HG03064 (cell line): Measurements from ENCODE around the gene FAM13A.
"Not testable (repeated sequence)": the region's sequence is repeated elsewhere in the genome, so short reads cannot be mapped to it uniquely, and the experiment has no call there.

ENCODE experiments used
- ATAC-seq: cut with Tn5 transposase; IDR thresholded peaks from one replicate; pipeline ENCODE4 v1.9.1; 2021; ENCODE audit warnings: low read depth; ENCODE audit not compliant: unreplicated experiment

FAM13A gene

DNA sequence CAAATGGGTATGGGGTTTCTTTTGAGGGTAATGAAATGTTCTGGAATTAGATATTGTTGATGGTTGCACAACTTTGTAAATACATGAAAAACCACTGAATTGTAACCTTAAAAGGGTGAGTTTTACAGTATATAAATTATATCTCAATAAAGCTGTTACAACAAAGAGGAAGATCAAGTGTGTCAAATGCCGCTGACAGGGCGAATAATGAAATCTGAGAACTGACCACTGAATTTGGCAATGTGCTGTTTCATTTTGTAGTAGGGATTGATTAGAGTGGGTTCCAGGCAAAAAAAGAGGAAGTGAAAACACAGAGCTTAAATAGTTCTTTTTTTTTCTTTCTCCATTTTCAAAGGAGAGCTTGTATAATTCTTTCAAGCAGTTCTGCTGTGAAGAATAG lies 198.2 kb downstream of the FAM13A start:
- ATAC-seq: peak; percentile 96

DNA sequence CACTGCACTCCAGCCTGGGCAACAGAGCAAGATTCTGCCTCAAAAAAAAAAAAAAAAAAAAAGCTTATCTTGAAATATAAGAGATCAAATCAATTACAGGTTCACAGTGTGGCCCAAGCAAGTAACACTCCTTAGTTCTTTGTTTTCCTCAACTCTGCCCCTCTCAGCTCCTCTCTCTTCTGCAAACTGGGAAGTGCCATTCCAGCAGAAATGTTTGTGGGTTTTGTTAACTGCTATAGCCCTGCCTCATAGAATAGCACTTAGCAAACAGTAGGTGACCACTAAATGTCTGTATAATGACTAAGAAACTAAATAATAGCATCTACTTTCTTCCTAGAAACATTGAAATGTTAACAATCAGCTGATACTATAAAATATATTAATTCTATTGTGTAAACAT lies 199.4 kb downstream of the FAM13A start:
- no peak for ATAC-seq

DNA sequence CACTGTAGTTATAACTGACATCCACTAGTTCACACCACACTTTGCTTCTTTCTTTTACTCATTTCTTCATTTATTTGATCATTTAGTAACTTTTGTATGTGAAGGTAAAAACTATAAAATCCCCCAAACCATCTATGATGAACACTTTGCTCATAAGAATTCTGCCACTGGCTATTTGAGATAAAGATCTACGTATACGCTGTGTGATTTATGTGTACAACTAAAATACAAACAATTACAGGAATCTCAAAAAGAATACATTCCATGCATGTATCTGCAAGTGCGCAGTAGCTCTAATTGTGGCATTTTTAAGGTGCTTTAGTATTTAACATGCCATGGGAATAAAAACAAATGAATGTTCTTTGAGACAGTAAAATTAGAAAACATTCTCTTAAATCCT lies 202.5 kb downstream of the FAM13A start:
- ATAC-seq: no peak

DNA sequence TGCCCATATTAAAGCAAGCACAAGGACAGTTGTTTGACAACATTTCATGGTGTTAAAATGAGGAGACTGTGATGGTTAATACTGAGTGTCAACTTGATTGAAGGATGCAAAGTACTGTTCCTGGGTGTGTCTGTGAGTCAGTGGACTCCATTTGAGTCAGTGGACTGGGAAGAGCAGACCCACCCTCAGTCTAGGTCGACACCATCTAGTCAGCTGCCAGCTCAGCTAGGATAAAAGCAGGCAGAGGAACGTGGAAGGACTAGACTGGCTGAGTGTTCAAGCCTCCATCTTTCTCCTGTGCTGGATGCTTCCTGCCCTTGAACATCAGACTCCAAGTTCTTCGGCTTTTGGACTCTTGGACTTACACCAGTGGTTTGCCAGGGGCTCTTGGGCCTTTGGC lies 203.4 kb downstream of the FAM13A start:
- ATAC-seq: not testable (repeated sequence)

DNA sequence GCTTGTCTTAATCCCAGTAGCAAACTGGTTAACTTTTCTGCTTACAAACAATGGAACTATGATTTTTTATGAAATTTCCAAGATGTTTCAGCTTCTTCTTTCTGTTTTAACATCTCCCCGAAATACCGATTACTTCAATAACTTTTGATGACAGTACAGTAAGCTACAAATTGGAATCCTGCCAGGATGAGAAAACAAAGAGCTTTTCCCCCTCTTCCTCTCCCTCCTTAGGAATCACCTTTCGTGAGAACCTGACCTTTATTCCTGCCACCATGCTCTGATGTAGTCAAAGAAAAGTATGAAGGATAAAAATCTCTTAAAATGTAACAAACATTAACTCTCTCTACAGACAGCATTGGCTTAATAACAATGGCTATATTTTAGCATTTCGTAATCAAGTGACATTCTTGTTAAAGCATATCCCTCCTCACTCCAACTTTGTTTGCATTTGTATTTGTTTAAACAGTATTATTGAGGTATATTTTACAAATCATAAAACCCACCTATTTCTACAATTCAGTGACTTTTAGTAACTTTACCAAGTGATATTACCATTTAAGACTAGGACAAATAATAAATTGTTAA lies 210.7 kb downstream of the FAM13A start:
- no peak for ATAC-seq

DNA sequence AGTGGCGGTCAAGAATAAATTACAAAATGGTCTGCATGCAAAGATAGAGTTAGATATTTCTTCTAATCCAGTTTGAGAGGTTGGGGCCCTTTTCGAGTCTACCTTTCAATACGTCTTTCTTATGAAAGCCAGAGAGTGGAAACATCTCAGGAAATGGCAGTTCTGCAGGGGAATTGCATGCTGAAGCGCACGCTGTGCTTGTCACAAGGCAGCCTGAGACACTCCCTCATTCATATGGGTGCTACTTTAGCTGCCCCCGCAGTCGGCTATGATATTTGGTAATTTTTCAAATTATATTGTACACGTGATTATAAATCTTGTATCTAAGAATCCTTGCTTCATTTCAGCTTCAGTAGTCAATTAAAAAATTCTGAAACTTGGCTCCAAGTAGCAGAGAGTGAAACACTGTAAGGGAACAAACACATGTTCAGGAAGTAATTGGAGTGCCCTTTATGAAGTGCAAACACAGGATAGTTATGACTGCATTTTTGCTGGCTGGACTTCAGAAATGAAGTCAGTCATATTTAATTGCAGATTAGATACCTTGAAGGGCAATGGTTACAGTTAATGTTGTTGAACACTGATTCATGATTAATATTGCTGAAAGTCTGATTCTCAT lies 213.8 kb downstream of the FAM13A start:
- ATAC-seq: no peak

DNA sequence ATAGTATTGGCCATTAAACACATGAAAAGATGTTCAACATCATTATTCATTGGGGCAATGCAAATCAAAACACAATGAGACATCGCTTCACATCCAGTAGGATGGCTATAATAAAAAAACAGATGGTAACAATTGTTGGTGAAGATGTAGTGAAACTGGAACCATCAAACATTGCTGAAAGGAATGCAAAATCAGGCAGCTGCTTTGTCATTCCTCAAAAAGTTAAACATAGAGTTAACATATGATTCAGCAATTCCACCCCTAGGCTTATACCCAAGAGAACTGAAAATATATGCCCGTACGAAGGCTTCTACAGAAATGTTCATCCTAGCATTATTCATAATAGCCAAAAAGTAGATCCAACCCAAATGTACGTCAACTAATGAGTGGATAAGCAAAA lies 215.3 kb downstream of the FAM13A start:
- ATAC-seq: no peak

DNA sequence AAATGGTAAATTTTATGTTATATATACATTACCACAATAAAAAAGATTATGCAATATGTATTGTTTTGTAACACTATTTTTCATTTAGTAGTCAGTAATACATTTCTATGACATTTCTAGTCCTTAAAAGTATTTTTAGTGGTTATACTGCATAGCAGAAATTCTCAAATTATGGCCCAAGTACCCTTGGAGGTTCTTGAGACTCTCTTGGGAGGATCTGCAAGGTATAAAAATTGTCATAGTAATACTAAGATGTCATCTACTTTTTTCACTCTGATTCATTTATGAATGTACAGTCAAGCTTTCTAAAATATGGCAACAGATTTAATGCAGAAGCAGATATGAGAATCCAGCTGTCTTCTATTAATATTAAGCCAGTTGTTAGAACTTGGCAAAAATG lies 220.8 kb downstream of the FAM13A start:
- ATAC-seq: no peak

DNA sequence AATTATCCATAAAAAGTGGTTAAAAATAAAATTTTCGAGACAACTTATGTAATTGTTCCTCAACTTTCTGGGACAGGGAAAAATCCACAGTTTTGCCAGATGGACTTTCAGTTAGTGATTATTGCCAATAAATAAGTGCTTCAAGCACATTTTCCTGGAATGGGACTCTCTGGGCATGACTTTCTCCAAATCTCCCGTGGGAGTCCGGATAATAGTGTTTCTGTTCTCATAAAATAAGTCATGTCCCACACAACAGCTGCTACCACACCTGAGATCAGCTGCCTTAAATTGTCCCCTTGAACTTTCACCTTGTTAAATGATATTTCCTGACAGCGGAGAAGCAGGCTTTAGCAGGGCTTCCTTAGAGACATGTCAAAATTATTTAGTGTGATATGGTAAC lies 226.0 kb downstream of the FAM13A start:
- ATAC-seq: no peak

DNA sequence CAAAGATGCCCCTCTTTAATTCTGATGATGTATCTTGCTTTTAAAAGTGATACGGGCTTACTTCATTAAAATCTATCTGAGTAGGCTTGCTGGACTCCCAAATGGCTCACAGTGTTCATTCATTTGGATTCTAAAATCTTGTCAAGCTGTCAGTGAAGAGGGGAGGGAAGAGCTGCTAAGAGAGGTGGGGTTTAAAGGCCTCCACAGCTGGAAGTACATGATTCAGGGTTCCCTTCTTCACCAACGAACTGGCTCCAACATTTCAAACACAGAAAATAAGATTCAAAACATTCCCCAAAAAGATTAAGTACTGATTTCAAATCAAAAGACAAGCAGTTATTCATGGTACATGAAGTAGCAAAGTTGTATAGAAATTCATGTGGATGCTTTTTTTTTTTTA lies 226.4 kb downstream of the FAM13A start:
- no peak for ATAC-seq

DNA sequence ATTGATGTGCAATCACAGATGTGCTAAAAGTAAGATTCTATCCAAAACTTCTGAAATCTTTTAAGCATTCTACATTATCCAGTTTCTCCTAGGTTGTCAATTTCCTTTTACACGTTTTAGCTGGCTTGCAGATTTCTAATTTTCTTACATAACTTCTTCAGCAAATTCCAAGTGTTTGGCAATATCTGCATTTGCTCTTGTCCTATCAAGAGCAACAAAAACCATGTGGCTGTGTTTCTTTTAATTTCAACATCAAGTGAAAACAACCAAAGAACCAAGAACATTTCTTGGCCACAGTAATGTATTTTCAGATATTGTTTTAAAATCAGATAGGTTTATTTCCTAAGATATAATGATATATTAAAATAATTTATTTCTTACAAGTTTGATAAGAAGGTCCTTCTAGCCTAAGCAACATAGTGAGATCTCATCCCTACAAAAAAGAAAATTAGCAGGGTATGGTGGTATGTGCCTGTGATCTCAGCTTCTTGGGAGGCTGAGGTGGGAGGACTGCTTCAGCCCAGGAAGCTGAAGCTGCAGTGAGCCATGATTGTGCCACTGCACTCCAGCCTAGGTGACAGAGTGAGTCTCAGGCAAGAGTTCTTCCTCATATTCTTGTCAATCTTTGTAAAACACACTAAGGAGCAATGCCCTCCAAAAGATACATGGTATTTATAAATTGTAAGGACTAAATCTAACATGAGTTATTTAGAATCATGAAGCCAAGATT lies 228.0 kb downstream of the FAM13A start:
- no peak for ATAC-seq

DNA sequence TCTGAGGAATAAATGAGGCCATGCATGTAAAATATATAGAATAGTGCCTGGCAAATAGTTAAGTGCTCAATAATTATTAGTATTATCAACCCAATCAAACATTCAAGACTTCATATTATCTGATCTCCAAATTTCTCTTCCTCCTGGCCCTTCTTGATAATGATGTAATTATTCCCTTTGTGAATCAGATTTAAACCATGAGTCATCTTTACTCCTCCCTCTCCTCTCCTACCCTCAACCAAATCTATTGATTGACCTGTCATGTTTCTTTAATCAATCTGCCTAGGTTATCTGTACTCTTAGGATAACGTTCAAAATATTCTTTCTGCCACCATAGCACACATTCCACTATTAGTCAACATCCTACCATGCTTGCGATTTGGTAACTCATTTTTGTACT lies 229.5 kb downstream of the FAM13A start:
- no peak for ATAC-seq

DNA sequence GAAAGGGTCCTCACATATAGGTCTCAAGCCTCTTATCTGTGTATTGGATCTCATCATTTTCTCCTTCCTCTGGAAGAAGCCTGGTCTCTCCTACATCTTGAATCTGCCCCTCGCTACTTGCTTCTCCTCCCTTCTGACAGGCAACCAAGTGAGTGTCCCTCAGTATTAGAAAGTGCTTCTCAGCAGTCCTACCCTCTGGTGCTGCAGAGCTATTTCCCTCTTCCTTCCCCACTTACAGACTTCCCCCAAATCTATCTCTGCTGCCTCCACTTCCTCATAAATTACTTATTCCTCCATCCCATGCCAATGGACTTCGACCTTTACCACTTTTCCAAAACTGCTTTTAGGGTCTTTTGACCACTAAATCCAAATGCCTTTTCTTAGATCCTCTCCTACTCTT lies 230.2 kb downstream of the FAM13A start:
- no peak for ATAC-seq

DNA sequence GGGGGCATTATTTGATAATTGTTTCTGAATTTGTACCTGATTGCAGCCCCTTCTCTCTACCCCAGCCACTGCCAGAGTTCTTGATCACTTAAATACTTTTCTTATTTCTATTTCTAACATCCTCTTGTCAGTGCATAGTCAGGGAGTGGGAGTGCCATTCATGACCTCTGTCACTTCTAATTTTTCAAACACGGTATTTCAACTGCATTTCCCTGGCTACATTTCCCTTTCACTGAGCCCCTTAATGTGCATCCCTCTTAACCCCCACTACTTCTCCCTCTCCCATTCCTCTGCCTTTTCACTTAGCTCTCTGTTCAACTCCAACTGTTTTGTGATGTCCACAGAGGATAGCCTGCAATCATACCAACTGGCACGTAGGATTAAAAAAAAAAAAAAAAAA lies 231.1 kb downstream of the FAM13A start:
- ATAC-seq: no peak

DNA sequence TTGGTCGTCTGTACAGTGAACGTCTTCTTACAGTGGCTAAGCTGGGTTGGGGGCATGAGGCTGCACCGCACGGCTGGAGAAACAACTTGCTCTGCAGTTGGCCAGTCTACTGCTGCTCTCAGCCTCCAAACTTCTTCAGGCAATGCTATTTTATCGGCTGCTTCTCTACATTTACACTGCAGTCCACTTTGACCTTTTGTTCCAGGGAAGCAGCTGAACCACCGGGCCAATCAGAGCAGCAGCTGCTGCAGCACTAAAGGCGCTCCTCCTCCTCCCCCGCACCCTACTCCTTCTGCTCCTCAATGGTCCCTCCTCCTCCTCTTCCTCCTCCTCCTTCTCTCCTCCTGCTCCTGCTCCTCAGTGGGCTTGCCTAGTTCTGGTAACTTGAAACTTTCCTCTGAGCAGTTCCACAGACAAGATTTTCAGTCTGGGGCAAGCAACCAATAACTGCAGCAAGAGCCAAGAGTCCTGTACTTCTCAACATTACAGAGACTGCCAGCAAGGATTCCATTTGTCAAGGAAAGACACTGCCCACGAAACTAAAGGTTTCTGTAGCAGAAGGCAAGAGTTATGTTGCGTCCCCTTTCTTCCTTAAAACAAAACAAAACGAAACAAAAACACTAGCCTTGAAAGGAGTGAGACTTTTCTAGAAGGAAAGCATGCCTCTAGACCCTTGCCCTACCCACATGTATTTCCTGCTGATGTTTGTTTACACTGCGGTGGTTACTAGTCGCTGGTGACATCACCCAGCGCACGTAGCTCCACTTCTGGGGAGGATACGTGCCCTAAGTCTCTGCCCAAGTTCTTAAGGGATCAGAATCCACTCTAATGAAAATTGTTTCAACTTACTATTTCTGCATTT lies 233.7 kb downstream of the FAM13A start:
- peak; percentile 92 for ATAC-seq

DNA sequence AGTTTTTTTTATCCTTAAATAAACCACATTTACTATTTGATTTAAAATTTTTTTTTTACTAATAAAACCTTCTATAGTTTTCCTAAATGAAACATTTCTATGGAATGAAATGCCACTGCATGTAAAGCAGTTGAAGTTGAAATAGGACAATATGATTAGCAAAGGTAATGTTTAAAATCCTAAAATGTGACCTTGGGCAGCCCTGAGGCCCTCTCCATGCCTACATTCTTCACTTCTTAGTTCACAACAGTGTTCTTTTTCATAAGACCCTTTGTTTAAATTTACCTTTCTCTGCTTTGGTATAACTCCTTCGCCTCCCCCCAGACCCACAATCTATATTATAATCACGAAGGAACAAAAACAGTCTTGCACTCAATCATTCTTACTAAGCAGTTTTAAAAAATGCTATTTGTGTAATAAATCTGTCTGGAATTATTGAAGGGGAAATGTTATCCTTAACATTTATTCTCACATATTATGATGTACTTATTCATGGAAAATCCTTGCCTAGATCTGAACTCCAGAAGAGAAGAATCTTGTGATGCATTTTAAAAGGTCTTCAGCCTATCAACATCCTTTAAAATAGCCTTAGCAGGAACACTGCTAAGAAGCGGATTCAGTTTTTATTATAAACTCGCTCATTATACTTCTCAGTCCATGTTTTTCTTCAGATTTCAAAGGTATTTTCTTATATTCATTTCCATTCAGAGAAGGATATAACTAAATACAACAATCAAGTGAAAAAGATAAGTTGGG lies 234.8 kb downstream of the FAM13A start:
- no peak for ATAC-seq

DNA sequence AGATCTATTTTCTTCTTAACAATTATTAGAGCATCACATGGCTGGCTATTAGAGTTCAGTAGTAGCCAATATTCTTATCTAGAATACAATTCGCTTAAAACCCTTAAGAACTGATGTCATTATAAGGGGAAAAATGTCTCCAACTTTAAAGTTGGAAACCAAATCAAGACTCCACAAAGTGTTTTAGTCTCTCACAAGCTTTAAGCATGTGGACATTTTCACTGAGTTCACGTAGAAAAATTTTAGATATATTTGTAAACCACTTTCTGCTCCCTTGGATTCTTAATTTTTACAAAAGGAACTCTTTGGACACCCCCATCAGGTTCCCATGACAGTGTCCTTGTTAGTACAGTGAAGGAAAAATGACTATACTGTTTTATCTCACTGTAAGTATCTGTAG lies 235.5 kb downstream of the FAM13A start:
- ATAC-seq: no peak

DNA sequence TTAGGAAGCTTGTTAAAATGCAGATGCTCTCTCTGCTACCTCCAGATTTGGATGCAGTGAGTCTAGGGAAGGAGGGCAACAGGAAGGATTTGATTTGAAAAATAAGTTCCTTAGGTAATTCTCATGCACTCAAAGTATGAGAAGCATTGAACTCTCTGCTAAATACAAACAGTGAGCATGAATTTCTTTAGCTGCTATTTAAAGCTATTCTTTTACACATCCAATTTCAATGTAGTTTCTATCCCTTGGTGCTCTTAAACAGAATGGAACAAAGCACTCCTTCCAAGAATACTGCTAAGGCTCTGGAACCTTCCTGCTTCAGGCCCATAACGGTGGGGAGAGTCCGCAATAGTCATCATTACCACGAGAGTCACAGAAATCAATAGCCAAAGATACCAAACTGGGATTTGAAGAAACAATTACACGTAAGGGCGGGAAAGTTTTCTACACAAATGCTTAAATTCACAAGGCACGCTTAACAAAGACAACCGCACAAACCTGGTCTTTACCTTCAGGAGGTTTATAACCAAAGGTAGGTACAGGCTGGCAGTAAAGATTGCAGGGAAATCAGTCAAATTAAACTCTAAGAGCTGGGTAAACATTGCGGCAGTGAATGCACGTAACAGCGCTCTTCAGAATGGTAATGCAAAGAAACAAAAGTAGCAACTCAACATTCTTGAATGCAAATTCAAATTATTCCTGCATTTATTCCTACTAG lies 236.1 kb downstream of the FAM13A start:
- no peak for ATAC-seq

DNA sequence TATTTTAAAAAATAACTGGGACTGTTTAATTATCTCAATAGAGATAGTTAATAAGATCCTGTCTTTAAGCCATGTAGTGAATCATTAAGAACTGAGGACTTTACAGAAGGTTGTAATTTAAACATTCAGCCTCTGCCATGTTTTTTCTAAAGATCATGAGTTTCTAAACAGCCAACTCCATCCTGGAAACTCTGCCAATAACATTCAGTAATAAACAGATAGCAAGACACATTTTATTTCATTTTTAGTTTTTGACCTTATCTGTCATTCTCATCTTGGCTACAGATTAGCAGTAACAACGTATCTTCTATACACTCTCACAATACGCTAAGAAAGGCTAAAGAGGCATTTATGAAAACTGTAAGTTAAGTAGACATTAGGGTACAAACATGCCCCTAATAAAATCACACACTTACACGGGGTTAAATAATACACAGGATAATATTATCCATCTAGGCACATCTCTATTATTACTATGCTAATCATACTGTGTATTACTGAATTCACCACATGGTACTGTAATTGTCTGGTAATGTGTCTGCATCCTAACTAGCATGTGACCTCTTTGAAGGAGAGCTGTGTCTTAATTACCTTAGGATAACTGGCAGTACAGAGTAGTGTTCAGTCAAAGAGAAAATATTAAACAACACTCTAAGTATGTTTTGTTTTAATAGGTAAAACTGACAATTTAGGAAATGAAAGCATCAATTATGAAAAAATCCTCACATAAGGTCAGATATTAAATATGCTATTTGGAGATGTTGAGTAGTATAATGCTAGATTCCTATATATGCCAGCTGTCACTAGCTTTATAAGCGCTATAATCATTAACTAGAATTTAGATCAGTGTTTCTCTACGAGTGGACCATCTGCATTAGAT lies 236.9 kb downstream of the FAM13A start:
- no peak for ATAC-seq
